Muscle of back (tissue), 11 donors: ENCODE measurements around the gene CWF19L2. TPM values are rescaled to one million over a fixed set of nuclear protein-coding genes. Genes with fewer than 3 reads are reported as not detected.

Source experiments
- DNase-seq, 3 donors: peaks; one replicate each; pipeline versions ENCODE4 v3.0.0 to v3.0.0-alpha.2; 2013
- polyA plus RNA-seq, 10 donors: library from polyadenylated mRNA; unstranded; fragments of 120-200 nt; gene quantifications; one replicate each; pipeline ENCODE4 v1.2.1, GENCODE V29; 2013; ENCODE audit not compliant: insufficient read length in 10 of 10

Gene CWF19L2
- polyA plus RNA-seq, 10 donors, result 8.1 to 11.2 (median 10.3) TPM

- no peak for DNase-seq
These were observed 149.6 kb downstream of the CWF19L2 start for GRCh38 chr11:107307991-107308390.

- no peak for DNase-seq
These were observed 155.7 kb downstream of the CWF19L2 start for GRCh38 chr11:107301878-107302277.

GRCh38 chr11:107293677-107294344 lies 163.8 kb downstream of the CWF19L2 start:
- no peak for DNase-seq

- no peak for DNase-seq
These were observed 175.4 kb downstream of the CWF19L2 start for GRCh38 chr11:107282195-107282594.

Other genes starting within 250 kb of the CWF19L2 start
- 10 to 100 TPM in 1 of 10 donors, 1 to 10 TPM in 9; 6.6 to 10.9 (median 7.7) TPM for gene ALKBH8, start 107.9 kb upstream of the CWF19L2 start, polyA plus RNA-seq
- gene ELMOD1, start 133.3 kb upstream of the CWF19L2 start, polyA plus RNA-seq, result 1 to 10 TPM; 2.4 to 6.4 (median 3.8) TPM